Activated T-helper 17 cell treated with anti-CD3 and anti-CD28 coated beads, Interleukin-2, amount 50 U/mL, for 72 hours (primary cell): Measurements from ENCODE around the gene SPDYC. TPM values are rescaled to one million over a fixed set of nuclear protein-coding genes. Genes with fewer than 3 reads are reported as not detected.

ENCODE experiments used
- ATAC-seq: fragments of 150-1000 bp; cut with Tn5 transposase; replicated peaks from 2 replicates; pipeline ENCODE4 v1.10.0; 2021; ENCODE audit warnings: mild to moderate bottlenecking, moderate library complexity
- H3K27ac Mint-ChIP-seq: one replicate; pipeline ENCODE4 v1.8.0; 2022; ENCODE audit warnings: mixed read lengths
- H3K27me3 Mint-ChIP-seq: one replicate; pipeline ENCODE4 v1.8.0; 2022; ENCODE audit warnings: mixed read lengths
- H3K36me3 Mint-ChIP-seq: one replicate; pipeline ENCODE4 v1.8.0; 2022; ENCODE audit warnings: low read depth, mild to moderate bottlenecking, mixed read lengths
- H3K4me1 Mint-ChIP-seq: one replicate; pipeline ENCODE4 v1.8.0; 2022; ENCODE audit warnings: mixed read lengths
- H3K4me3 Mint-ChIP-seq: one replicate; pipeline ENCODE4 v1.8.0; 2022; ENCODE audit warnings: mild to moderate bottlenecking, mixed read lengths
- H3K9me3 Mint-ChIP-seq: one replicate; pipeline ENCODE4 v1.8.0; 2022; ENCODE audit warnings: mixed read lengths
- total RNA-seq, 2 donors: library from RNA; stranded (reverse); gene quantifications; one replicate each; pipeline ENCODE4 v1.2.3, GENCODE V29; 2022

The SPDYC gene
- total RNA-seq, 2 donors from 2014 or later, result not detected

DNA sequence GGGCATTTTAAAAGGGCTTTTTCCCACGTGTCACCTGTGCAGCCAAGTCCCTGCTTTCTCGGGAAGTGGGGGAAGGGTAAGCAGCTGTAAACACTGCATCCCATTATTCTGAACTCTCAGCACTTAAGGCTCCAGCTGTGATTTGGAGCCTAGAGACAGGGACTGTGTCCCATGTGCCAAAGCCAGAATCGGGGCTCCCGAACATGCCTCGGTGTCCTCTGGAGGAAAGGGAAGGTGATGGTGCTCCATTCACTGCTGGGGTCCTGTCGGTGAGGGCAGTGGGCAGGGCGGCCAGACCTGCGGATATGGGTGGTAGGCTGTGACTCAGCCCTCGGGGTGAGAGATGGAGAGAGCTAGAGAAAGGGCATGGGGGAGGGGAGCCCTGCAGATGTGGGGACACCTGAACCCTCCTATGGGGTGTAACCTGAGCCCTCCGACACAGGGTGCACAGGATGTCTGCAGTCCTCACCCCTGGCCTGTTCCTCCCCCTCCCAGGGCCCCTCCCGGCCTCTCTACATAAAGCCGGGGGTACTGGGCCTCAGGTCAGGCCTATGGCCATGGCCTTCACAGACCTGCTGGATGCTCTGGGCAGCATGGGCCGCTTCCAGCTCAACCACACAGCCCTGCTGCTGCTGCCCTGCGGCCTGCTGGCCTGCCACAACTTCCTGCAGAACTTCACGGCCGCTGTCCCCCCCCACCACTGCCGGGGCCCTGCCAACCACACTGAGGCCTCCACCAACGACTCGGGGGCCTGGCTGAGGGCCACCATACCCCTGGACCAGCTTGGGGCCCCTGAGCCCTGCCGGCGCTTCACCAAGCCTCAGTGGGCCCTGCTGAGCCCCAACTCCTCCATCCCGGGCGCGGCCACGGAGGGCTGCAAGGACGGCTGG lies 43.5 kb downstream of the SPDYC start:
- Mint-ChIP-seq H3K27me3 (no peaks in the 10 kb centered on the region), H3K4me1 (peaks cover 15% of the 10 kb centered on the region), H3K36me3 (peaks cover 45% of the 10 kb centered on the region), H3K9me3 (peaks cover 5% of the 10 kb centered on the region), H3K27ac (peak overlapping the region; percentile 46), H3K4me3 (no peak overlapping the region)
- no peak for ATAC-seq

DNA sequence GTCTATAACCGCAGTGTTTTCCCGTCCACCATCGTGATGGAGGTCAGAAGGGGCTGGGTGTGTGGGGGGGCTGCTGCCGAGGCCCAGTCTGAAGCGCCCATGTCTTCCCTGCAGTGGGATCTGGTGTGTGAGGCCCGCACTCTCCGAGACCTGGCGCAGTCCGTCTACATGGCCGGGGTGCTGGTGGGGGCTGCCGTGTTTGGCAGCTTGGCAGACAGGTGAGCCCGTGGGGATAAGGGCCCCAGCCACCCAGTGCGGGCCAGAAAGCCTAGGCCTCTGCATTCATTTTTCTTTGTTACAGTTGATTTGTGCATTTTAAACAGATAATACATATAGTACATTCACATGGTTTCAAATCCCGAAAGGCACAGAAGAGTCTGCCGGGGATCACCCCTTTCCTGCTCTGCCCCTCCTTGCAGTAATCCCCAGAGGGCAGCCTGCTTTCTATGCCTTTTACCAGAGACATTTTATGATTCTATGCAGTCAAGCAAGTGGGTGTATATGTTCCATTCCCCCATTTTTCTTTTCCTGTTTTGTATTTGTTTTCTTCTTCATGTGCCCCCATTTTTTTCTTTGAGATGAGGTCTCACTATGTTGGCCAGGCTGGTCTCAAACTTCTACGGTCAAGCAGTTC lies 44.3 kb downstream of the SPDYC start:
- Mint-ChIP-seq H3K9me3 (peaks cover 5% of the 10 kb centered on the region), H3K36me3 (peaks cover 37% of the 10 kb centered on the region), H3K27ac (peak overlapping the region; percentile 46), H3K4me3 (no peak overlapping the region), H3K4me1 (peaks cover 15% of the 10 kb centered on the region), H3K27me3 (no peaks in the 10 kb centered on the region)
- ATAC-seq, result no peak

DNA sequence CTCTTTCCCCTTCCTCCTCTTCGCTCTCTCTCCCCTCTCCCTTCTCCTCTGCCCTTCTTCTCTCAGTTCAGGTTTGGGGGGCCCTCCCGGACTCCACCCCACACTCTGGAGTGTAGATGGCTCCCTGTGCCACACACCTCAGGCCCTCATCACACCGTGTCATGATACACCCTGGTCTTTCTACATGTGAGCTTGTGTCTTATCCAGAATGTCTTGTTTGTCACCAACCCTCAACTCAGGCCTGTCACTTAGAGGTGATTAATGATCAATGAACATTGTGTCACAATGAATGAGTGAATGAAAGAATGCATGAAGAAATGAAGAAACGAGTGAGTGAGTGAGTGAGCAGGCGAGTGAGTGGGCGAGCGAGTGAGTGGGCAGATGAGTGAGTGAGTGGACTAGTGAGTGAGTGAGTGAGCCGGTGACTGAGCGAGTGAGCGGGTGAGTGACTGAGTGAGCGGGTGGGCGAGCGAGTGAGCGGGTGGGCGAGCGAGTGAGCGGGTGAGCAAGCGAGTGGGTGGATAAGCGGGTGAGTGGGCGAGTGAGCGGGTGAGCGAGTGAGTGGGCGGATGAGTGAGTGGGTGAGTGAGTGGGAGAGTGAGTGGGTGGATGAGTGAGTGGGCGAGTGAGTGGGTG lies 45.5 kb downstream of the SPDYC start:
- Mint-ChIP-seq H3K27ac (peak overlapping the region; percentile 100), H3K4me1 (peaks cover 20% of the 10 kb centered on the region), H3K36me3 (peaks cover 25% of the 10 kb centered on the region), H3K4me3 (peak overlapping the region; percentile 63), H3K27me3 (no peaks in the 10 kb centered on the region), H3K9me3 (peaks cover 5% of the 10 kb centered on the region)
- ATAC-seq, result peak; percentile 72

DNA sequence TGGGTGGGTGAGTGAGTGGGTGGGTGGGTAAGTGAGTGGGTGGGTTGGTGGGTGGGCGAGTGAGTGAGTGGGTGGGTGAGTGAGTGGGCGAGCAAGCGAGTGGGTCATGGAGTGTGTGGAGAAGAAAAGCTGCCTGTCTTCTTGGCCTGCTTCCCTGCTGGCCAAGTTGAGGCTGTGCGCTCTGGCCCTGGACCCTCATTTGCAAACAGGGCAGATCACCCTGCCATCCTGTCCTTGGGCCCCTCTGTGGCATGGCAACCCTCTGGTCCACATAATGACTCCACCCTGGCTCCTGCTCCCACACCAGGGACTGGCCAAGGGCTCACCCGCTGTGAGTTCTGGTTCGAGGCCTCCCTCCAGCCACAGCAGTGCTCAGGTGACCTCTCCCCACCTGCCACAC lies 46.8 kb downstream of the SPDYC start:
- Mint-ChIP-seq H3K27ac (peak overlapping the region; percentile 88), H3K9me3 (peaks cover 5% of the 10 kb centered on the region), H3K4me1 (peaks cover 20% of the 10 kb centered on the region), H3K36me3 (peaks cover 18% of the 10 kb centered on the region), H3K4me3 (peak overlapping the region; percentile 12), H3K27me3 (no peaks in the 10 kb centered on the region)
- no peak for ATAC-seq

GRCh38 chr11:65217441-65218423 lies 47.7 kb downstream of the SPDYC start:
- H3K4me1 Mint-ChIP-seq, result peaks cover 20% of the 10 kb centered on the region
- H3K4me3 Mint-ChIP-seq, result peak overlapping the region; percentile 12
- no peak for ATAC-seq
- peak overlapping the region; percentile 88 for H3K27ac Mint-ChIP-seq
- H3K27me3 Mint-ChIP-seq, result no peaks in the 10 kb centered on the region
- peaks cover 5% of the 10 kb centered on the region for H3K9me3 Mint-ChIP-seq
- H3K36me3 Mint-ChIP-seq, result peaks cover 18% of the 10 kb centered on the region

- no peak overlapping the region for H3K27ac Mint-ChIP-seq
- no peak overlapping the region for H3K4me3 Mint-ChIP-seq
- peaks cover 5% of the 10 kb centered on the region for H3K9me3 Mint-ChIP-seq
- no peaks in the 10 kb centered on the region for H3K27me3 Mint-ChIP-seq
- peaks cover 20% of the 10 kb centered on the region for H3K4me1 Mint-ChIP-seq
- peaks cover 18% of the 10 kb centered on the region for H3K36me3 Mint-ChIP-seq
- no peak for ATAC-seq
Observed at GRCh38 chr11:65218446-65218845, 48.4 kb downstream of the SPDYC start.

DNA sequence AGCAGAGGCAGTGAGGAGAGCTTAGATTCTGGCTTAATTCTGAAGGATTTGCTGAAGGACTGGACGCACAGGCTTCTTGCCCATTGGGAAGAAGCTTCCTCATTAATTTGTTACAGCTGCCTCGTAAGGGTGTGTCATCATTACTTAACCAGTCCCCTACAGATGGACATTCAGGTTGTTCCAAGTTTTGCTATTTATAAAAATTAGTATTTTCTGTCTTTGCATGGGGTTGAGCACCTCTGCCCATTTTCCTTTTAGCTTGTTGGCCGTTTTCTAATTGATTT lies 49.8 kb downstream of the SPDYC start:
- Mint-ChIP-seq H3K4me3 (no peak overlapping the region), H3K27ac (no peak overlapping the region), H3K9me3 (peaks cover 5% of the 10 kb centered on the region), H3K27me3 (peaks cover 3% of the 10 kb centered on the region), H3K4me1 (peaks cover 20% of the 10 kb centered on the region), H3K36me3 (peaks cover 18% of the 10 kb centered on the region)
- ATAC-seq, result no peak

DNA sequence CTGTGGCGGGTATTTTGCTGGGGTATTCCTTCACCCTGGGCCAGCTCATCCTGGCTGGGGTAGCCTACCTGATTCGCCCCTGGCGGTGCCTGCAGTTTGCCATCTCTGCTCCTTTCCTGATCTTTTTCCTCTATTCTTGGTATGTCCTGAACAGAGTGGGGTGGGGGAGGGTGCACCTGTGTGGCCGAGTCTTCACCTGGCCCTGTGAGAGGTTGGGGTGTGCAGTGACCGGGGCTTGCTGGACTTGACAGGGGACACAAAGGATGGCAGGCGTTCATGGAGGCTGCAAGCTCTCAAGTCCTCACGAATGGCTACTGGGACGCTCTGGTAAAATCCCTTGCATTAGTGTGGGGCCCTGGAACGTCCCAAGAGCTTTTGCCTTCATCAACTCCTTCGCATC lies 51.0 kb downstream of the SPDYC start:
- ATAC-seq, result no peak
- Mint-ChIP-seq H3K4me3 (no peak overlapping the region), H3K27ac (no peak overlapping the region), H3K36me3 (peaks cover 10% of the 10 kb centered on the region), H3K9me3 (no peaks in the 10 kb centered on the region), H3K27me3 (peaks cover 8% of the 10 kb centered on the region), H3K4me1 (peaks cover 12% of the 10 kb centered on the region)

Other genes with a start within 250 kb of the SPDYC start
- gene PPP2R5B, start 245.5 kb upstream of the SPDYC start, total RNA-seq, result 10 to 100 TPM; 14.6 to 43.0 TPM
- gene GPHA2, start 234.3 kb upstream of the SPDYC start, total RNA-seq, result under 1 TPM in 1 of 2 donors, not detected in 1; 0.43 TPM
- 1 to 10 TPM in 1 of 2 donors, not detected in 1; 1.1 TPM for gene MAJIN, start 198.1 kb upstream of the SPDYC start, total RNA-seq
- gene BATF2, start 173.3 kb upstream of the SPDYC start, total RNA-seq, result under 1 TPM; 0.28 to 0.37 TPM
- gene ARL2, start 156.1 kb upstream of the SPDYC start, total RNA-seq, result 10 to 100 TPM; 60.4 to 90.5 TPM
- 10 to 100 TPM; 13.5 to 14.4 TPM for gene SNX15, start 142.8 kb upstream of the SPDYC start, total RNA-seq
- gene SAC3D1, start 129.0 kb upstream of the SPDYC start, total RNA-seq, result 10 to 100 TPM; 12.3 to 20.1 TPM
- 10 to 100 TPM; 11.2 to 12.6 TPM for gene NAALADL1, start 111.7 kb upstream of the SPDYC start, total RNA-seq
- 100 to 1,000 TPM in 1 of 2 donors, 10 to 100 TPM in 1; 99.5 to 127 TPM for gene CDCA5, start 86.2 kb upstream of the SPDYC start, total RNA-seq
- gene ZFPL1, start 86.0 kb upstream of the SPDYC start, total RNA-seq, result 10 to 100 TPM; 25.2 to 36.3 TPM
- 10 to 100 TPM; 71.8 to 80.6 TPM for gene VPS51, start 74.0 kb upstream of the SPDYC start, total RNA-seq
- 10 to 100 TPM; 19.7 to 20.1 TPM for gene TM7SF2, start 58.4 kb upstream of the SPDYC start, total RNA-seq
- gene ZNHIT2, start 52.5 kb upstream of the SPDYC start, total RNA-seq, result 10 to 100 TPM in 1 of 2 donors, 1 to 10 TPM in 1; 6.3 to 10.0 TPM
- gene FAU, start 48.1 kb upstream of the SPDYC start, total RNA-seq, result 100 to 1,000 TPM; 929 to 948 TPM
- 10 to 100 TPM; 61.7 to 87.7 TPM for gene MRPL49, start 47.9 kb upstream of the SPDYC start, total RNA-seq
- gene SYVN1, start 35.7 kb upstream of the SPDYC start, total RNA-seq, result 10 to 100 TPM; 28.9 to 30.8 TPM
- gene CAPN1, start 11.7 kb downstream of the SPDYC start, total RNA-seq, result 100 to 1,000 TPM; 143 to 150 TPM
- gene POLA2, start 91.7 kb downstream of the SPDYC start, total RNA-seq, result 10 to 100 TPM; 54.6 to 64.1 TPM
- 1 to 10 TPM in 1 of 2 donors, under 1 TPM in 1; 0.73 to 2.0 TPM for gene CDC42EP2, start 144.6 kb downstream of the SPDYC start, total RNA-seq
- 10 to 100 TPM; 66.0 to 89.5 TPM for gene DPF2, start 163.6 kb downstream of the SPDYC start, total RNA-seq
- 1 to 10 TPM in 1 of 2 donors, under 1 TPM in 1; 0.95 to 1.5 TPM for gene TIGD3, start 184.5 kb downstream of the SPDYC start, total RNA-seq
- gene SLC25A45, start 212.4 kb downstream of the SPDYC start, total RNA-seq, result 10 to 100 TPM; 18.0 to 20.1 TPM
- 10 to 100 TPM; 49.6 to 52.1 TPM for gene FRMD8, start 216.4 kb downstream of the SPDYC start, total RNA-seq